ENCODE measurements around the gene CPNE2. TPM values are rescaled to one million over a fixed set of nuclear protein-coding genes. Genes with fewer than 3 reads are reported as not detected.

The CPNE2 gene
- 64.5 TPM for total RNA-seq
- long read RNA-seq, transcript CPNE2-209 (2 exons, 901 nt), result minor isoform, 6 of 224 reads
- long read RNA-seq, transcript CPNE2-201 (16 exons, 2,645 nt), result major isoform, 179 of 224 reads
- long read RNA-seq, partial matches to known transcripts, result 3 of 224 reads
- long read RNA-seq, other reads (novel, unspliced or antisense), result 34 of 224 reads

- Histone ChIP-seq H3K27ac (peak within 1 kb of the TSS; percentile 84), H3K27me3 (no peaks in the 10 kb centered on the region), H3K9me3 (no peaks in the 10 kb centered on the region), H3K4me1 (peaks cover 31% of the 10 kb centered on the region), H3K4me3 (peak within 1 kb of the TSS; percentile 81), H3K36me3 (no peaks in the 10 kb centered on the region)
- ATAC-seq (peak; percentile 87), DNase-seq (peak; percentile 90)
- intact Hi-C loops (cut with DNase I), result no loop called here
- TF ChIP-seq, protein P1, sequence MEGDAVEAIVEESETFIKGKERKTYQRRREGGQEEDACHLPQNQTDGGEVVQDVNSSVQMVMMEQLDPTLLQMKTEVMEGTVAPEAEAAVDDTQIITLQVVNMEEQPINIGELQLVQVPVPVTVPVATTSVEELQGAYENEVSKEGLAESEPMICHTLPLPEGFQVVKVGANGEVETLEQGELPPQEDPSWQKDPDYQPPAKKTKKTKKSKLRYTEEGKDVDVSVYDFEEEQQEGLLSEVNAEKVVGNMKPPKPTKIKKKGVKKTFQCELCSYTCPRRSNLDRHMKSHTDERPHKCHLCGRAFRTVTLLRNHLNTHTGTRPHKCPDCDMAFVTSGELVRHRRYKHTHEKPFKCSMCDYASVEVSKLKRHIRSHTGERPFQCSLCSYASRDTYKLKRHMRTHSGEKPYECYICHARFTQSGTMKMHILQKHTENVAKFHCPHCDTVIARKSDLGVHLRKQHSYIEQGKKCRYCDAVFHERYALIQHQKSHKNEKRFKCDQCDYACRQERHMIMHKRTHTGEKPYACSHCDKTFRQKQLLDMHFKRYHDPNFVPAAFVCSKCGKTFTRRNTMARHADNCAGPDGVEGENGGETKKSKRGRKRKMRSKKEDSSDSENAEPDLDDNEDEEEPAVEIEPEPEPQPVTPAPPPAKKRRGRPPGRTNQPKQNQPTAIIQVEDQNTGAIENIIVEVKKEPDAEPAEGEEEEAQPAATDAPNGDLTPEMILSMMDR (IDR thresholded peaks at IDR 0.05), result no peak
Observed at GRCh38 chr16:57091975-57092785, at the start of gene CPNE2. CPNE2 (plus strand) TSS chr16:57092583; CDS start chr16:57110743, 18,160 bp downstream.

DNA sequence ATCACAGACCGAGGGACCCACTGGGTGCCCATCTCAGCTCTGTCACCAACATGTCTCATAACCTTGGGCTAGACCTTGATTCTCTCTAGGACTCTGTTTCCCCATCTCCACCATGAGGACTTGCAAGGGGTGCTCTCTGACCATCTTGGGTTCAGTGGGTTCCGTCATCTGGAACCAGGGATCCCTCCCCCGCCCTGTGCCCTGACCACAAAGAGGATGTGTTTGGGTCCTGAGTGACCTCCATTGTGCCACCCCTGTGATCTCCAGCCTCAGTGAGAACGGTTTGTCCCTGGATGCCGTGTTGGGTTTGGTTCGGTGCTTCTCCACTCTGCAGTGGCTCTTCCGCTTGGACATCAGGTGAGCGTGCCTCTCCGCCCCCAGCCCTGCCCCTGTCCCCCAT lies 49.1 kb upstream of the CPNE2 start:
- Histone ChIP-seq H3K27ac (no peak overlapping the region), H3K36me3 (peaks cover 8% of the 10 kb centered on the region)
- no peak for DNase-seq

GRCh38 chr16:57044931-57045693 lies 47.3 kb upstream of the CPNE2 start:
- Histone ChIP-seq H3K27ac (no peak overlapping the region), H3K4me3 (no peak overlapping the region), H3K27me3 (no peaks in the 10 kb centered on the region), H3K36me3 (peaks cover 8% of the 10 kb centered on the region), H3K9me3 (no peaks in the 10 kb centered on the region), H3K4me1 (peaks cover 15% of the 10 kb centered on the region)
- ATAC-seq (no peak), DNase-seq (no peak)
- TF ChIP-seq, protein P1 (IDR thresholded peaks at IDR 0.05), result no peak
- intact Hi-C loops (cut with DNase I), result no loop called here

More for the DNA sequence above, 49.1 kb upstream of the CPNE2 start:
- ATAC-seq, result peak; percentile 7
- intact Hi-C loops (cut with DNase I), result no loop called here
- TF ChIP-seq, protein P1 (IDR thresholded peaks at IDR 0.05), result no peak
- Histone ChIP-seq H3K4me1 (peaks cover 24% of the 10 kb centered on the region), H3K27me3 (no peaks in the 10 kb centered on the region), H3K4me3 (no peak overlapping the region), H3K9me3 (no peaks in the 10 kb centered on the region)

- Histone ChIP-seq H3K9me3 (no peaks in the 10 kb centered on the region), H3K27ac (no peak overlapping the region), H3K36me3 (peaks cover 8% of the 10 kb centered on the region), H3K4me1 (peaks cover 15% of the 10 kb centered on the region), H3K27me3 (no peaks in the 10 kb centered on the region), H3K4me3 (no peak overlapping the region)
- TF ChIP-seq, protein P1 (IDR thresholded peaks at IDR 0.05), result peak; percentile 59
- ATAC-seq (peak; percentile 64), DNase-seq (no peak)
- intact Hi-C loops (cut with DNase I), result no loop called here
Observed at GRCh38 chr16:57045694-57046381, 46.5 kb upstream of the CPNE2 start.

GRCh38 chr16:57048095-57048494 lies 44.3 kb upstream of the CPNE2 start:
- Histone ChIP-seq H3K27me3 (no peaks in the 10 kb centered on the region), H3K27ac (no peak overlapping the region), H3K4me3 (no peak overlapping the region), H3K9me3 (no peaks in the 10 kb centered on the region), H3K36me3 (peaks cover 8% of the 10 kb centered on the region), H3K4me1 (no peaks in the 10 kb centered on the region)
- intact Hi-C loops (cut with DNase I), result no loop called here
- ATAC-seq, result no peak
- no peak for DNase-seq
- TF ChIP-seq, protein P1 (IDR thresholded peaks at IDR 0.05), result no peak
